OCI-LY7 (cell line): Measurements from ENCODE around the gene GMDS.

Experiments
- CTCF ChIP-seq: fragments of 200-600 bp; sonication (generic); conservative IDR thresholded peaks from 2 replicates; pipeline ENCODE4 v1.5.1; 2014; ENCODE audit warnings: mild to moderate bottlenecking, antibody characterized with exemption, low read length, moderate library complexity, mixed read lengths
- EZH2phosphoT487 ChIP-seq: fragments of 200-600 bp; sonication (generic); IDR thresholded peaks from 2 replicates; pipeline ENCODE4 v1.6.1; 2018; ENCODE audit warnings: low read depth, borderline replicate concordance, mild to moderate bottlenecking, mixed run types, antibody characterized with exemption, low read length, moderate library complexity, mixed read lengths

DNA sequence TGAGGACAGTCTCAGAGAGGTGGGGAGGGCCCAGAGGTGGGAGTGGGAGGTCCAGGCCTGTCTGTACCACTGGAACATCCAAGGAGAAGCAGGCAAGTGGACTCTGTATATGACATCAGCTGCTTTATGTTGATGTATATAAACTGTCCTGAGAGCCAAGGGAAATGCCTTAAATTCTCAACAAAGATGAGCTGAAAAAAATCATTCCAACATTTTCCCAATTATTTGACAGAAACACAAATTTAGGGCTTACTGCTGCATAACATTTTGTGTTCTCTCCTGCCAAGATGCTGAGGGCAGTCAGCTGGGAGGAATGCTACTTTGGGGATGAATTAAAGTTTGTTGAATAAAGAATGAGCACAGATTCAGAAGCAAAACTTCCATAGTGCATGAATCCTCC is 582.9 kb downstream of the GMDS start:
- TF ChIP-seq CTCF (no peak), EZH2phosphoT487 (no peak)
